ENCODE data around the gene GLG1. TPM values are rescaled to one million over a fixed set of nuclear protein-coding genes. Genes with fewer than 3 reads are reported as not detected.
"Not testable (repeated sequence)": the region's sequence is repeated elsewhere in the genome, so short reads cannot be mapped to it uniquely, and the experiment has no call there.

Gene GLG1
- total and polyA plus RNA-seq, 3 experiments from 2014 or later = 52.3 to 174 (median 56.7) TPM

GRCh38 chr16:74422086-74422485 is 184.8 kb downstream of the GLG1 start:
- H3K4me1 ChIP-seq (ENCODE audit: insufficient read depth, low read length); POLR2A ChIA-PET; H3K9me3 Mint-ChIP-seq; H3K4me3 ChIP-seq (ENCODE audit: low read length); H3K4me3 Mint-ChIP-seq; H3K4me1 Mint-ChIP-seq; H3K36me3 ChIP-seq (ENCODE audit: insufficient read depth, low read length); H3K27me3 Mint-ChIP-seq; H3K27ac ChIP-seq (ENCODE audit: low read depth, low read length); CTCF ChIA-PET; H3K9me3 ChIP-seq (ENCODE audit: low read length); H3K36me3 Mint-ChIP-seq; DNase-seq; H3K27ac Mint-ChIP-seq; H3K27me3 ChIP-seq (ENCODE audit: insufficient read depth, low read length, poor library complexity, severe bottlenecking): not testable (repeated sequence)

GRCh38 chr16:74421482-74421785 is 185.5 kb downstream of the GLG1 start:
- DNase-seq; H3K4me1 ChIP-seq (ENCODE audit: insufficient read depth, low read length); H3K4me3 Mint-ChIP-seq; CTCF ChIA-PET; POLR2A ChIA-PET; H3K4me3 ChIP-seq (ENCODE audit: low read length); H3K27ac ChIP-seq (ENCODE audit: low read depth, low read length); H3K4me1 Mint-ChIP-seq; H3K27me3 ChIP-seq (ENCODE audit: insufficient read depth, low read length, poor library complexity, severe bottlenecking); H3K27me3 Mint-ChIP-seq; H3K9me3 ChIP-seq (ENCODE audit: low read length); H3K9me3 Mint-ChIP-seq; H3K36me3 ChIP-seq (ENCODE audit: insufficient read depth, low read length); H3K36me3 Mint-ChIP-seq; H3K27ac Mint-ChIP-seq: not testable (repeated sequence)

GRCh38 chr16:74420612-74421481 is 186.1 kb downstream of the GLG1 start, which contains the start of gene CLEC18B:
TSS of gene CLEC18B (minus strand) at chr16:74421478. CDS start at chr16:74421270, 208 bp downstream.
- POLR2A ChIA-PET, CTCF ChIA-PET: not testable (repeated sequence)

GRCh38 chr16:74419811-74420210 is 187.1 kb downstream of the GLG1 start:
- POLR2A ChIA-PET = not testable (repeated sequence)

More at GRCh38 chr16:74420612-74421481, 186.1 kb downstream of the GLG1 start, which contains the start of gene CLEC18B:
- H3K9me3 ChIP-seq (ENCODE audit: low read length); H3K9me3 Mint-ChIP-seq; H3K27me3 Mint-ChIP-seq; H3K36me3 Mint-ChIP-seq; H3K27ac Mint-ChIP-seq; H3K4me3 Mint-ChIP-seq; H3K4me1 ChIP-seq (ENCODE audit: insufficient read depth, low read length); H3K4me1 Mint-ChIP-seq; DNase-seq; H3K36me3 ChIP-seq (ENCODE audit: insufficient read depth, low read length); H3K27ac ChIP-seq (ENCODE audit: low read depth, low read length); H3K27me3 ChIP-seq (ENCODE audit: insufficient read depth, low read length, poor library complexity, severe bottlenecking); H3K4me3 ChIP-seq (ENCODE audit: low read length): not testable (repeated sequence)

GRCh38 chr16:74417897-74418296 is 189.0 kb downstream of the GLG1 start:
- H3K4me3 ChIP-seq (ENCODE audit: low read length); DNase-seq; H3K27ac Mint-ChIP-seq; H3K4me3 Mint-ChIP-seq; H3K4me1 Mint-ChIP-seq; H3K9me3 ChIP-seq (ENCODE audit: low read length); CTCF ChIA-PET; H3K9me3 Mint-ChIP-seq; H3K27me3 ChIP-seq (ENCODE audit: insufficient read depth, low read length, poor library complexity, severe bottlenecking); H3K27ac ChIP-seq (ENCODE audit: low read depth, low read length); H3K36me3 ChIP-seq (ENCODE audit: insufficient read depth, low read length); H3K27me3 Mint-ChIP-seq; H3K4me1 ChIP-seq (ENCODE audit: insufficient read depth, low read length); H3K36me3 Mint-ChIP-seq; POLR2A ChIA-PET: not testable (repeated sequence)

More at GRCh38 chr16:74419811-74420210, 187.1 kb downstream of the GLG1 start:
- H3K4me1 Mint-ChIP-seq; H3K4me1 ChIP-seq (ENCODE audit: insufficient read depth, low read length); H3K27ac ChIP-seq (ENCODE audit: low read depth, low read length); H3K36me3 Mint-ChIP-seq; CTCF ChIA-PET; H3K9me3 Mint-ChIP-seq; H3K27me3 ChIP-seq (ENCODE audit: insufficient read depth, low read length, poor library complexity, severe bottlenecking); H3K27ac Mint-ChIP-seq; H3K4me3 ChIP-seq (ENCODE audit: low read length); H3K4me3 Mint-ChIP-seq; H3K9me3 ChIP-seq (ENCODE audit: low read length); H3K27me3 Mint-ChIP-seq; DNase-seq; H3K36me3 ChIP-seq (ENCODE audit: insufficient read depth, low read length): not testable (repeated sequence)

- H3K9me3 Mint-ChIP-seq; H3K27ac ChIP-seq (ENCODE audit: low read depth, low read length); H3K36me3 Mint-ChIP-seq; H3K36me3 ChIP-seq (ENCODE audit: insufficient read depth, low read length); H3K27me3 ChIP-seq (ENCODE audit: insufficient read depth, low read length, poor library complexity, severe bottlenecking); DNase-seq; POLR2A ChIA-PET; H3K4me1 Mint-ChIP-seq; H3K9me3 ChIP-seq (ENCODE audit: low read length); H3K4me3 ChIP-seq (ENCODE audit: low read length); H3K27ac Mint-ChIP-seq; H3K4me1 ChIP-seq (ENCODE audit: insufficient read depth, low read length); CTCF ChIA-PET; H3K27me3 Mint-ChIP-seq; H3K4me3 Mint-ChIP-seq: not testable (repeated sequence)
Measured at GRCh38 chr16:74413920-74414319, 193.0 kb downstream of the GLG1 start.

GRCh38 chr16:74413485-74413884 is 193.4 kb downstream of the GLG1 start:
- H3K27me3 ChIP-seq (ENCODE audit: insufficient read depth, low read length, poor library complexity, severe bottlenecking); H3K9me3 ChIP-seq (ENCODE audit: low read length); H3K9me3 Mint-ChIP-seq; DNase-seq; H3K27me3 Mint-ChIP-seq; H3K36me3 ChIP-seq (ENCODE audit: insufficient read depth, low read length); H3K27ac ChIP-seq (ENCODE audit: low read depth, low read length); POLR2A ChIA-PET; H3K4me3 Mint-ChIP-seq; H3K4me1 ChIP-seq (ENCODE audit: insufficient read depth, low read length); CTCF ChIA-PET; H3K4me1 Mint-ChIP-seq; H3K36me3 Mint-ChIP-seq; H3K4me3 ChIP-seq (ENCODE audit: low read length); H3K27ac Mint-ChIP-seq: not testable (repeated sequence)

- H3K4me1 Mint-ChIP-seq, H3K27ac Mint-ChIP-seq: not testable (repeated sequence)
Measured at GRCh38 chr16:74412775-74413390, 194.0 kb downstream of the GLG1 start.

More at GRCh38 chr16:74412775-74413390, 194.0 kb downstream of the GLG1 start:
- H3K4me3 Mint-ChIP-seq; H3K4me3 ChIP-seq (ENCODE audit: low read length); H3K9me3 ChIP-seq (ENCODE audit: low read length); CTCF ChIA-PET; H3K36me3 ChIP-seq (ENCODE audit: insufficient read depth, low read length); H3K27me3 Mint-ChIP-seq; POLR2A ChIA-PET; DNase-seq; H3K4me1 ChIP-seq (ENCODE audit: insufficient read depth, low read length); H3K9me3 Mint-ChIP-seq; H3K27ac ChIP-seq (ENCODE audit: low read depth, low read length); H3K36me3 Mint-ChIP-seq; H3K27me3 ChIP-seq (ENCODE audit: insufficient read depth, low read length, poor library complexity, severe bottlenecking): not testable (repeated sequence)
